Measurements from ENCODE around the gene CAPZB. TPM values are rescaled to one million over a fixed set of nuclear protein-coding genes. Genes with fewer than 3 reads are reported as not detected.

The CAPZB gene
- total RNA-seq, 1 experiment from 2014 or later = 491 TPM

- intact Hi-C loops (cut with micrococcal nuclease; ENCODE audit: unreplicated experiment) = no loop called here
- DNase-seq (ENCODE audit: low read depth, low spot score) (no peak), ATAC-seq (no peak)
- H3K27me3 ChIP-seq (ENCODE audit: control insufficient read depth, insufficient read depth, low read length) = no peaks in the 10 kb centered on the region
- ChIA-PET CTCF (interaction anchor here (0.5 kb wide), 1 partner anchor 234 kb away, joined by 5 read pairs; no protein-coding TSS in a partner anchor), POLR2A (interaction anchor here (0.6 kb wide), 1 partner anchor 1329 kb away, joined by 4 read pairs; no protein-coding TSS in a partner anchor)
- in situ Hi-C loops (cut with HindIII; ENCODE audit: low pct_unique_long_range_greater_than_20kb, low sequenced_read_pairs) = no loop called here
- BruUV-seq (replicated peaks) = no TSS peak
- no peak overlapping the region for H3K27ac ChIP-seq (ENCODE audit: low read length)
- peaks cover 5% of the 10 kb centered on the region for H3K36me3 ChIP-seq (ENCODE audit: control insufficient read depth, insufficient read depth, low read length)
- H3K9me3 ChIP-seq (ENCODE audit: control insufficient read depth, insufficient read depth, low read depth, low read length) = no peaks in the 10 kb centered on the region
- no peak for TF ChIP-seq REST (IDR thresholded peaks at IDR 0.05; ENCODE audit: insufficient read depth in 1 of 2, low read depth in 2 of 2, low read length in 1 of 2)
- no peak for TF ChIP-seq CTCF (IDR thresholded peaks at IDR 0.05)
- no peak overlapping the region for H3K4me3 ChIP-seq (ENCODE audit: low read depth in 2 of 2, low read length in 2 of 2)
- H3K4me1 ChIP-seq (ENCODE audit: control insufficient read depth, insufficient read depth, low read length) = peaks cover 11% of the 10 kb centered on the region; the same call in 1 of the 2 replicates
Measured at GRCh38 chr1:19351873-19352272, 133.5 kb downstream of the CAPZB start.

GRCh38 chr1:19350566-19350965 lies 134.8 kb downstream of the CAPZB start:
- Histone ChIP-seq H3K27ac (ENCODE audit: low read length) (no peak overlapping the region), H3K4me1 (ENCODE audit: control insufficient read depth, insufficient read depth, low read length) (peaks cover 13% of the 10 kb centered on the region; the same call in 1 of the 2 replicates), H3K27me3 (ENCODE audit: control insufficient read depth, insufficient read depth, low read length) (no peaks in the 10 kb centered on the region), H3K9me3 (ENCODE audit: control insufficient read depth, insufficient read depth, low read depth, low read length) (no peaks in the 10 kb centered on the region), H3K36me3 (ENCODE audit: control insufficient read depth, insufficient read depth, low read length) (peaks cover 5% of the 10 kb centered on the region), H3K4me3 (ENCODE audit: low read depth in 2 of 2, low read length in 2 of 2) (no peak overlapping the region)
- no TSS peak for BruUV-seq (replicated peaks)
- intact Hi-C loops (cut with micrococcal nuclease; ENCODE audit: unreplicated experiment) (no loop called here), in situ Hi-C loops (cut with HindIII; ENCODE audit: low pct_unique_long_range_greater_than_20kb, low sequenced_read_pairs) (no loop called here)
- ATAC-seq (no peak), DNase-seq (ENCODE audit: low read depth, low spot score) (no peak)
- CTCF ChIA-PET = interaction anchor here (0.6 kb wide), 2 partner anchors 92 to 165 kb away, joined by 3 to 4 read pairs; no protein-coding TSS in a partner anchor
- POLR2A ChIA-PET = no interaction called here
- TF ChIP-seq REST (IDR thresholded peaks at IDR 0.05; ENCODE audit: insufficient read depth in 1 of 2, low read depth in 2 of 2, low read length in 1 of 2) = no peak
- TF ChIP-seq CTCF (IDR thresholded peaks at IDR 0.05) = no peak
- TF ChIP-seq TCF7L2 (IDR thresholded peaks at IDR 0.05; ENCODE audit: low read depth, low read length) = no peak
- TF ChIP-seq POLR2AphosphoS5 (IDR thresholded peaks at IDR 0.05; ENCODE audit: low read depth, low read length) = no peak
- no peak for TF ChIP-seq SIN3A (IDR thresholded peaks at IDR 0.05; ENCODE audit: borderline replicate concordance, insufficient read depth, low read depth, low read length)
